ENCODE measurements around the gene TAF11L8.
"Not testable (repeated sequence)": the region's sequence is repeated elsewhere in the genome, so short reads cannot be mapped to it uniquely, and the experiment has no call there.

DNA sequence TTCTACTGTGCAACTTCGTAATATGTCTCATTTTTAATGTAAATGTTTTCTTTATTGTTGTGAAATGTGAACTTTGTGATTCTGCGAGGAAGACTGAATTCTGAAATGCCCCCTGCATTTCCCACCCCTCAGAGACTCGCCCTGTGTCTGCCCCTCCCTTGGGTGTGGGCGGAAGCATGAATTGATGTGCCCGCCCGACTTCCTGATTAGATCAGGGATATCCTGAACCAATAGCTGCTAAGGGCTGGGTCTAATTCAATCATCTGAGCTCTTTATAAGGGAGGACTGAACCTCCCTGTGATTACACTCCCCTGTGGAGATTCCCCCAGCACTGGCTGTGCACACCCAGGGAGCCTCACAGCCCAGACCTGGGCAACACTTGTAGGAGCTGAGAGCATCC is 13.1 kb upstream of the TAF11L8 start, which contains the start of gene TAF11L11:
- TF ChIP-seq, protein P1, sequence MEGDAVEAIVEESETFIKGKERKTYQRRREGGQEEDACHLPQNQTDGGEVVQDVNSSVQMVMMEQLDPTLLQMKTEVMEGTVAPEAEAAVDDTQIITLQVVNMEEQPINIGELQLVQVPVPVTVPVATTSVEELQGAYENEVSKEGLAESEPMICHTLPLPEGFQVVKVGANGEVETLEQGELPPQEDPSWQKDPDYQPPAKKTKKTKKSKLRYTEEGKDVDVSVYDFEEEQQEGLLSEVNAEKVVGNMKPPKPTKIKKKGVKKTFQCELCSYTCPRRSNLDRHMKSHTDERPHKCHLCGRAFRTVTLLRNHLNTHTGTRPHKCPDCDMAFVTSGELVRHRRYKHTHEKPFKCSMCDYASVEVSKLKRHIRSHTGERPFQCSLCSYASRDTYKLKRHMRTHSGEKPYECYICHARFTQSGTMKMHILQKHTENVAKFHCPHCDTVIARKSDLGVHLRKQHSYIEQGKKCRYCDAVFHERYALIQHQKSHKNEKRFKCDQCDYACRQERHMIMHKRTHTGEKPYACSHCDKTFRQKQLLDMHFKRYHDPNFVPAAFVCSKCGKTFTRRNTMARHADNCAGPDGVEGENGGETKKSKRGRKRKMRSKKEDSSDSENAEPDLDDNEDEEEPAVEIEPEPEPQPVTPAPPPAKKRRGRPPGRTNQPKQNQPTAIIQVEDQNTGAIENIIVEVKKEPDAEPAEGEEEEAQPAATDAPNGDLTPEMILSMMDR (IDR thresholded peaks at IDR 0.05), result not testable (repeated sequence)
- TF ChIP-seq POLR2A (IDR thresholded peaks at IDR 0.05), result not testable (repeated sequence)
